Activated CD4-positive, CD25-positive, alpha-beta regulatory T cell treated with anti-CD3 and anti-CD28 coated beads, Interleukin-2, amount 50 U/mL, for 16 hours (primary cell): ENCODE measurements around the gene KLHL1.

Experiments used
- DNase-seq: peaks from one replicate; pipeline ENCODE4 v3.0.0-alpha.2; 2020; ENCODE audit warnings: low read depth, low spot score

The KLHL1 gene

GRCh38 chr13:69683921-69684686 is 424.1 kb downstream of the KLHL1 start:
- no peak for DNase-seq

GRCh38 chr13:69681722-69682121 is 426.5 kb downstream of the KLHL1 start:
- no peak for DNase-seq

GRCh38 chr13:69677343-69677742 is 430.9 kb downstream of the KLHL1 start:
- DNase-seq: no peak

GRCh38 chr13:69676286-69676685 is 432.0 kb downstream of the KLHL1 start:
- no peak for DNase-seq

DNA sequence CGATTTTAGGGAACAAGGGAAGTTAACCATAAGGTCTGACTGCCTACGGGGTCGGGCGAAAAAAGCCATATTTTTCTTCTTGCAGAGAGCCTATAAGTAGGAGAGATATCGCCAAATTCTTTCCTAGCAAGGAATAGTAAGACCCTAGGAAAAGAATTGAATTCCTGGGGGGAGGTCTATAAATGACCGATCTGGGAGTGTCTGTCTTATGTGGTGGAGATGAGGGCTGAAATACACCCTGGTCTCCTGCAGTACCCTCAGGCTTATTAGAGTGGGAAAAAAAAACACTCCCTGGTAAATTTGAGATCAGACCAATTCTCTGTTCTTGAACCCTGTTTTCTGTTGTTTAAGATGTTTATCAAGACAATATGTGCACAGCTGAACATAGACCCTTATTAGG is 448.1 kb downstream of the KLHL1 start:
- no peak for DNase-seq

DNA sequence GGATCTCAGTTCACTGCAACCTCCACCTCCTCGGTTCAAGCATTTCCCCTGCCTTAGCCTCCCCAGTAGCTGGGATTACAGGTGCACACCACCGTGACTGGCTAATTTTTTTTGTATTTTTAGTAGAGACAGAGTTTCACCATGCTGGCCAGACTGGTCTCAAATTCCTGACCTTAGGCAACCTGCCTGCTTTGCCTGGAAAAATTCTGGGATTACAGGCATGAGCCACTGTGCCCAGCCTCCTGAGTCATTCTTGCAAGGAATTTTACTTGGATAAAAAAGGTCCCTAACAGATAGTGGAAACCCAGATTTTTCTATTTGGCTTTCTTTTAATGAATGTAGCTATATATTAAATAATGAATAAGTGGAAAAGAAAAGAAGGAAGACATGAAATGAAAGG is 450.6 kb downstream of the KLHL1 start:
- no peak for DNase-seq

- DNase-seq: no peak
Measured at GRCh38 chr13:69654392-69654791, 453.9 kb downstream of the KLHL1 start.
